H1 (cell line): ENCODE data around the gene MRM3. TPM values are rescaled to one million over a fixed set of nuclear protein-coding genes. Genes with fewer than 3 reads are reported as not detected.

Source experiments
- CTCF ChIA-PET: fragments of 300-600 bp; sonication (Branson Sonifier 250); formaldehyde crosslinking; loops from one replicate; lab custom pipeline; 2021; ENCODE audit not compliant: partially characterized antibody; lab: Charles Lee
- POLR2A ChIA-PET: fragments of 300-600 bp; sonication (Branson Sonifier 250); formaldehyde crosslinking; loops from one replicate; lab custom pipeline; 2021; ENCODE audit warnings: inconsistent platforms; ENCODE audit not compliant: partially characterized antibody; lab: Charles Lee
- DNase-seq, 2 experiments: peaks; one replicate each; pipeline versions ENCODE4 v3.0.0 to v3.0.0-alpha.2; 2010 to 2022; ENCODE audit warnings: low spot score in 2 of 2, low read depth in 1 of 2, mixed read lengths in 1 of 2
- FAIRE-seq: peaks from 2 replicates; lab custom pipeline; 2011; peaks lifted over from hg19 to GRCh38; lab: Jason Lieb, UNC
- H2AFZ ChIP-seq: 2 replicates; pipeline ENCODE4 v1.8.1; 2012; ENCODE audit warnings: low read length, inconsistent platforms
- H2AK5ac ChIP-seq: 2 replicates; pipeline ENCODE4 v1.6.1; 2013; ENCODE audit warnings: low read depth, low read length
- H2BK120ac ChIP-seq: replicated peaks from 2 replicates; pipeline ENCODE3; 2013; ENCODE audit warnings: low read depth, low read length, inconsistent platforms
- H2BK12ac ChIP-seq: 2 replicates; pipeline ENCODE4 v1.6.1; 2013; ENCODE audit warnings: low read depth, low read length
- H2BK15ac ChIP-seq: 2 replicates; pipeline ENCODE4 v1.6.1; 2013; ENCODE audit warnings: low read length
- H2BK20ac ChIP-seq: 2 replicates; pipeline ENCODE4 v1.6.1; 2013; ENCODE audit warnings: low read length
- H2BK5ac ChIP-seq: 2 replicates; pipeline ENCODE4 v1.6.1; 2013; ENCODE audit warnings: low read depth, low read length
- H3K14ac ChIP-seq: 2 replicates; pipeline ENCODE4 v1.6.1; 2013; ENCODE audit warnings: inconsistent platforms; ENCODE audit not compliant: insufficient read length
- H3K18ac ChIP-seq: 2 replicates; pipeline ENCODE4 v1.6.1; 2013; ENCODE audit warnings: low read length; ENCODE audit errors: extremely low read depth
- H3K23ac ChIP-seq: 2 replicates; pipeline ENCODE4 v1.6.1; 2013; ENCODE audit warnings: inconsistent platforms; ENCODE audit not compliant: insufficient read length
- H3K23me2 ChIP-seq: 2 replicates; pipeline ENCODE4 v1.6.1; 2013; ENCODE audit warnings: low read depth, low read length
- H3K27ac ChIP-seq: 2 replicates; pipeline ENCODE4 v1.6.1; 2011; ENCODE audit warnings: low read depth, low read length, inconsistent platforms
- H3K27me3 ChIP-seq, 4 experiments: replicated peaks in 1 of 4; 1 replicate in 1 of 4; 2 replicates in 3 of 4; pipeline versions ENCODE4 v1.6.1 to v1.8.1; 2011 to 2013; ENCODE audit warnings: low read length in 3 of 4, mild to moderate bottlenecking in 3 of 4, inconsistent platforms in 2 of 4, mixed read lengths in 2 of 4, moderate library complexity in 1 of 4; ENCODE audit not compliant: control insufficient read depth in 3 of 4, insufficient read depth in 3 of 4; ENCODE audit errors: extremely low read depth in 1 of 4
- H3K36me3 ChIP-seq, 4 experiments: 2 replicates each; pipeline versions ENCODE4 v1.6.1 to v1.8.1; 2011 to 2013; ENCODE audit warnings: mild to moderate bottlenecking in 4 of 4, low read length in 3 of 4, moderate library complexity in 2 of 4, control low read depth in 1 of 4, inconsistent platforms in 1 of 4; ENCODE audit not compliant: insufficient read depth in 4 of 4, control insufficient read depth in 2 of 4
- H3K4ac ChIP-seq: replicated peaks from 2 replicates; pipeline ENCODE3; 2013; ENCODE audit warnings: low read length, low read depth, mixed read lengths, inconsistent platforms; ENCODE audit not compliant: insufficient read length
- H3K4me1 ChIP-seq, 4 experiments: replicated peaks in 1 of 4; 1 replicate in 1 of 4; 2 replicates in 3 of 4; pipeline versions ENCODE4 v1.6.1 to v1.8.1; 2011 to 2013; ENCODE audit warnings: low read length in 3 of 4, inconsistent platforms in 2 of 4, mixed read lengths in 1 of 4; ENCODE audit not compliant: insufficient read depth in 4 of 4, control insufficient read depth in 3 of 4
- H3K4me2 ChIP-seq, 2 experiments: 2 replicates each; pipeline versions ENCODE4 v1.6.1 to v1.8.1; 2011 to 2013; ENCODE audit warnings: low read depth in 2 of 2, low read length in 2 of 2, control low read depth in 1 of 2, inconsistent platforms in 1 of 2, mild to moderate bottlenecking in 1 of 2; ENCODE audit not compliant: insufficient read depth in 1 of 2
- H3K4me3 ChIP-seq, 4 experiments: fragments of 200-600, 300-600 bp in 1 of 4; sonication (generic), shearing (Covaris generic), sonication (Bioruptor Twin) in 1 of 4; 2 replicates each; pipeline versions ENCODE4 v1.5.1 to v1.8.1; 2011 to 2016; ENCODE audit warnings: low read length in 4 of 4, low read depth in 3 of 4, control low read depth in 2 of 4, inconsistent platforms in 2 of 4, mild to moderate bottlenecking in 2 of 4, mixed read lengths in 1 of 4, moderate library complexity in 1 of 4; ENCODE audit not compliant: insufficient read depth in 2 of 4; ENCODE audit errors: extremely low read depth in 1 of 4
- H3K56ac ChIP-seq: replicated peaks from 2 replicates; pipeline ENCODE3; 2013; ENCODE audit warnings: low read depth, mild to moderate bottlenecking, mixed read lengths, low read length, inconsistent platforms; ENCODE audit not compliant: insufficient read length
- H3K79me1 ChIP-seq: 2 replicates; pipeline ENCODE4 v1.6.1; 2013; ENCODE audit warnings: low read depth, low read length, control low read depth
- H3K79me2 ChIP-seq, 2 experiments: 2 replicates each; pipeline versions ENCODE4 v1.6.1 to v1.8.1; 2012 to 2013; ENCODE audit warnings: low read length in 2 of 2, mild to moderate bottlenecking in 2 of 2, inconsistent platforms in 1 of 2; ENCODE audit not compliant: insufficient read depth in 2 of 2, control insufficient read depth in 1 of 2
- H3K9ac ChIP-seq, 4 experiments: replicated peaks in 1 of 4; 1 replicate in 1 of 4; 2 replicates in 3 of 4; pipeline versions ENCODE4 v1.6.1 to v1.8.1; 2011 to 2013; ENCODE audit warnings: low read depth in 3 of 4, low read length in 3 of 4, control low read depth in 2 of 4, mild to moderate bottlenecking in 2 of 4, moderate library complexity in 2 of 4, inconsistent platforms in 1 of 4; ENCODE audit errors: extremely low read depth in 1 of 4
- H3K9me3 ChIP-seq, 2 experiments: 2 replicates each; pipeline versions ENCODE4 v1.6.1 to v1.8.1; 2012 to 2013; ENCODE audit warnings: mild to moderate bottlenecking in 2 of 2, moderate library complexity in 2 of 2, control low read depth in 1 of 2, inconsistent platforms in 1 of 2, low read depth in 1 of 2, low read length in 1 of 2, mixed read lengths in 1 of 2; ENCODE audit not compliant: insufficient read depth in 2 of 2
- H4K20me1 ChIP-seq, 2 experiments: replicated peaks in 1 of 2; 2 replicates each; pipeline versions ENCODE3 to v1.8.1; 2011 to 2013; ENCODE audit warnings: inconsistent platforms in 2 of 2, low read length in 2 of 2, mild to moderate bottlenecking in 1 of 2; ENCODE audit not compliant: insufficient read depth in 2 of 2, control insufficient read depth in 1 of 2
- H4K5ac ChIP-seq: 2 replicates; pipeline ENCODE4 v1.6.1; 2013; ENCODE audit warnings: low read length, low read depth, mixed read lengths, inconsistent platforms; ENCODE audit not compliant: insufficient read length
- H4K8ac ChIP-seq: 2 replicates; pipeline ENCODE4 v1.8.0; 2013; ENCODE audit warnings: mild to moderate bottlenecking, moderate library complexity, low read length, inconsistent platforms; ENCODE audit not compliant: insufficient read depth; ENCODE audit errors: extremely low read depth
- H4K91ac ChIP-seq: replicated peaks from 2 replicates; pipeline ENCODE3; 2013; ENCODE audit warnings: low read length, mixed read lengths, inconsistent platforms; ENCODE audit not compliant: insufficient read length
- CBX5 ChIP-seq: fragments of 300-800, 300-1000 bp; sonication (generic); IDR thresholded peaks from 2 replicates; pipeline ENCODE4 v1.7.1; 2016; ENCODE audit warnings: antibody characterized with exemption, low read length, low read depth
- FOSL1 ChIP-seq: IDR thresholded peaks from 2 replicates; pipeline ENCODE4 v1.6.1; 2011; ENCODE audit warnings: mild to moderate bottlenecking, low read depth, low read length, moderate library complexity; ENCODE audit not compliant: insufficient read depth
- HDAC2 ChIP-seq, 2 experiments: fragments of 300-600 bp in 1 of 2; sonication (generic) in 1 of 2; IDR thresholded peaks; 2 replicates each; pipeline ENCODE4 v1.6.1; 2011 to 2012; ENCODE audit warnings: low read depth in 2 of 2, low read length in 2 of 2, mild to moderate bottlenecking in 2 of 2, moderate library complexity in 2 of 2, borderline replicate concordance in 1 of 2, inconsistent platforms in 1 of 2
- KDM5A ChIP-seq: fragments of 200-600 bp; IDR thresholded peaks from 2 replicates; pipeline ENCODE4 v1.7.1; 2012; ENCODE audit warnings: mild to moderate bottlenecking, low read length, inconsistent platforms, mixed read lengths
- RXRA ChIP-seq: IDR thresholded peaks from 2 replicates; pipeline ENCODE4 v1.6.1; 2011; ENCODE audit warnings: low read depth, mild to moderate bottlenecking, low read length, moderate library complexity; ENCODE audit not compliant: insufficient read depth
- SUZ12 ChIP-seq: fragments of 200-600 bp; sonication (generic); IDR thresholded peaks from 2 replicates; pipeline ENCODE4 v1.6.1; 2012; ENCODE audit warnings: mild to moderate bottlenecking, inconsistent platforms, low read length, moderate library complexity, mixed read lengths
- TBP ChIP-seq: IDR thresholded peaks from 2 replicates; pipeline ENCODE4 v1.6.1; 2011; ENCODE audit warnings: low read depth, low read length, improper control_type of control experiment
- WGBS, 2 experiments: shearing (Covaris generic) in 1 of 2; methylation state at CpG; one replicate each; pipeline versions ENCODE4 v1.1.6 to v1.1.7; 2013 to 2015; ENCODE audit warnings: low lambda C conversion rate in 2 of 2, mixed read lengths in 2 of 2, inconsistent platforms in 1 of 2, low coverage in 1 of 2, missing lambda C conversion rate in 1 of 2; ENCODE audit not compliant: insufficient replicate concordance in 2 of 2, insufficient coverage in 1 of 2, insufficient read length in 1 of 2; ENCODE audit errors: extremely low coverage in 1 of 2, missing lambda C conversion rate in 1 of 2; 5-methylcytosine and 5-hydroxymethylcytosine counted together
- polyA plus RNA-seq, 7 experiments: library from polyadenylated mRNA; depleted of rRNA in 3 of 7; stranded (reverse) in 5 of 7; unstranded in 2 of 7; fragments of >200 nt in 5 of 7; fragments of 200-250 nt in 2 of 7; gene quantifications; 1 replicate in 5 of 7; 2 replicates in 1 of 7; 4 replicates in 1 of 7; pipeline versions ENCODE4 v1.2.1 to v1.2.3, GENCODE V29; 2011 to 2013; ENCODE audit warnings: missing spikeins in 2 of 7, mixed read lengths in 2 of 7
- total RNA-seq: library from RNA; stranded (reverse); fragmentation: NEBNext Ultra II Directional; extraction: Animal tissue kit (Norgen Biotek cat#: 25700); gene quantifications from 2 replicates; pipeline ENCODE4 v1.2.1, GENCODE V29; 2021

MRM3 gene
- total and polyA plus RNA-seq, 2 of the 8 experiments (the other 6 are each of a cell fraction or from before 2014, with no cell fraction given) = 10.1 to 20.8 TPM

GRCh38 chr17:838486-838885, 56.3 kb downstream of the MRM3 start:
- POLR2A ChIA-PET = interaction anchor here (1.5 kb wide), 1 partner anchor 12 kb away, joined by 3 read pairs; no protein-coding TSS in a partner anchor
- Histone ChIP-seq H4K5ac (no peak overlapping the region), H3K27me3 (no peaks in the 10 kb centered on the region), H2BK20ac (no peak overlapping the region), H3K79me2 (peaks cover 0 to 55% of the 10 kb centered on the region in 2 experiments; a peak in 2 of 4 replicates), H2BK5ac (no peak overlapping the region), H4K8ac (peak overlapping the region; percentile 3; the same call in 1 of the 2 replicates)
- TF ChIP-seq SUZ12 (no peak), HDAC2 (IDR thresholded peaks at IDR 0.05; ENCODE audit: borderline replicate concordance in 1 of 2, low read depth in 2 of 2, low read length in 2 of 2) (no peak), FOSL1 (no peak), RXRA (no peak), CBX5 (no peak), KDM5A (no peak), TBP (no peak)
- TF ChIP-seq, all 59 proteins: peak for 0
- Histone ChIP-seq H3K18ac (no peak overlapping the region), H2AFZ (no peak overlapping the region), H3K14ac (no peak overlapping the region), H2BK12ac (no peak overlapping the region), H3K4me3 (no peak overlapping the region), H3K9ac (no peak overlapping the region), H3K4me2 (no peak overlapping the region), H3K56ac (no peak overlapping the region), H3K79me1 (peaks cover 10% of the 10 kb centered on the region), H3K23ac (no peak overlapping the region), H3K4me1 (peaks cover 0 to 3% (median 0%) of the 10 kb centered on the region in 4 experiments; a peak in 3 of 7 replicates), H2BK15ac (no peak overlapping the region), H3K36me3 (no peaks in the 10 kb centered on the region), H4K20me1 (peaks cover 0 to 7% of the 10 kb centered on the region in 2 experiments), H3K23me2 (no peaks in the 10 kb centered on the region), H3K27ac (no peak overlapping the region), H2BK120ac (no peak overlapping the region), H2AK5ac (no peak overlapping the region), H3K4ac (no peak overlapping the region), H4K91ac (no peak overlapping the region), H3K9me3 (peaks cover 0 to 5% of the 10 kb centered on the region in 2 experiments; a peak in 1 of 4 replicates)
- FAIRE-seq = no peak
- WGBS, 2 experiments = 95% methylated on average over 11 of the region's 11 CpGs; no CpG with 5 or more reads in 1 of the 2 experiments
- no peak for DNase-seq
- CTCF ChIA-PET = interaction anchor here (0.7 to 5.2 kb wide), 2 partner anchors 77 to 142 kb away, joined by 3 to 20 read pairs; partner anchors contain the start of gene NXN
